SK-N-MC (cell line): ENCODE results near the gene S1PR4.

Experiments used
- EZH2 ChIP-seq: fragments of 200-600 bp; sonication (generic); IDR thresholded peaks from one replicate; pipeline ENCODE4 v1.6.1; 2017; ENCODE audit warnings: antibody characterized with exemption
- POLR2AphosphoS5 ChIP-seq: IDR thresholded peaks from 2 replicates; pipeline ENCODE4 v1.6.1; 2012; ENCODE audit warnings: mild to moderate bottlenecking, low read depth, low read length, borderline replicate concordance

GRCh38 chr19:3184847-3185460, 6.4 kb downstream of the S1PR4 start:
- no peak for TF ChIP-seq EZH2
- no peak; the same call in 1 of the 2 replicates for TF ChIP-seq POLR2AphosphoS5
